ENCODE data around the gene TNS3. TPM values are rescaled to one million over a fixed set of nuclear protein-coding genes. Genes with fewer than 3 reads are reported as not detected.

The TNS3 gene
- total RNA-seq, 1 donor from 2014 or later = 4.6 TPM

DNA sequence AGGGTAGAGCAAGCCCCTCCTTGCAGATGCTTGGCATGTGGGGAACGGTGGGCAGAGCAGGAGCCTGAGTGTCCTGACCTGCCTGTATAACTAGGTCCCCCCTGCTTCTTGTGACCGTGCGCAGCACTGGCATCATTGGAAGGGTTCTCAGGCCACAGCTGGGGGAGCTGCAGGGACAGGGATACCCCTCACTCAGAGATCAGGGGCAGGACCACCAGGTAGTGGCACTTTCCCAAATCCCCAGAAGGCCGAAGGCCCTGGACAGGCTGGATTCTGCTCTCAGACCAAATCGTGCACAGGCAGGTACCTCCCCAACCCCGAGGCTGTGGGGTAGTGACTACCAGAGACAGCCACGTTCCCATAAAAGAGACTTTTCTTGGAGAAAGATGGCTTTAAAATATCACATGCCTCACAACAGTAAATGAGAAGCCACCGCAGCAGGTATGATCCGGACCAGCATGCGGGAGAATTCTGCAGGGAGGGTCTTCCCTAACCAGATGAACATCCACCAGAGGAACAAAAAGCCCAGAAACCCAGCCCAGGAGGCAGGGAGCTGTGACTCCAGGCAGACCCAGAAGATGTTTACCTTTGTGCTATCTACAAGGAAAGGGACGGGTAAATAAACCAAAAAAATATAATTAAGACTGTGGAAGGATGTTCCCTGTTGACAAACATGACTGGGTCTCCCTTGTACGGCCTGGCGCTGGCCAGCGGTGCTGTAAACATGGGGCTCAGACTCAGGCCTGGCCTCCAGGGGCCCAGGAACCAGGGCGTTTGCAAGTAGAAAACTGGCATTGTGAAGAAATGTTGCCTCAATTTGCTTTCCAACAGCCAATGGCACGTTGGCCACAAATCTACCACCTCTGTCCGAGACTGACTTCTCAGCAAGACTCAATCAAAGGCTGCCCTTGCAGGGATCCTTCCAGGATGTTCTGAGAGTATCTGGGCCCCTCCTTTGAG is 180.0 kb downstream of the TNS3 start:
- ATAC-seq = no peak

DNA sequence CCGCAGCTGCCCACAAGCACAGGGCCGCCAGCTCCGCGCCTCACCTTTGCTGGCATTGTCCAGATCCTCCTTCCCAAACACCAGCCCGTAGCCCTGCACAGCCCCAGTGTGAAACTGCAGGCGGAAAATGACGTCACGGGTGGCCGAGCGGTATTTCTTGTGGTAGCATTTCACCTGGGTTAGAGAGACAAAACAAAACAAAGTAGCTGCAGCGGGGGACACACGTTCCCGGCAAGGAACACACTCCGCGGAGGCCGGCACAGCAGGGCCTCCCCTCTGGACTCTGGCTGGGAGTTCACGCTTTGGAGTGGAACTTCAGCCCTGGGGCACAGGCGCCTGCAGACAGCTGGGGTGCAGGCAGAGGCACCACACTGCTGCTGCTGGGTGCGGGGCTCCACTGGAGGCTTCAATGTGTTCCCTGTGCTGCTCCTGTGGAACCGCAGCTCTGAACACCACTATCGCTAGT is 181.1 kb downstream of the TNS3 start:
- ATAC-seq = no peak

DNA sequence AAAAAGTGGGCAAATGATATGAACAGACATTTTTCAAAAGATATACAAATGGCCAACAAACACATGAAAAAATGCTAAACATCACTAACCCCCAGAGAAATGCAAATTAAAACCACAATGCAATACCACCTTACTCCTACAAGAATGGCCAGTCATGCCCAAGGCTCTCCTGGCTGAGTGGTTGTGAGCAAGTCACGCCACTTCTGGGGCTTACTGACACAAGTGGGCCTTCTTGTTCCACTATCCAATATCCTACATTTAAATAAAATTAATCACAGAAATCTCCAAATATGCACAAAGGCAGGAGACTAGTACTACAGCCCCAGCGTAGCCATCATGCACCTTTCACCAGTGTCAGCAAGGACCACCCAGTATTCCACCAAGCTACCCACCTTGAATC is 181.9 kb downstream of the TNS3 start:
- no peak for ATAC-seq

- no peak for ATAC-seq
These were observed 187.1 kb downstream of the TNS3 start for GRCh38 chr7:47394751-47395252.

DNA sequence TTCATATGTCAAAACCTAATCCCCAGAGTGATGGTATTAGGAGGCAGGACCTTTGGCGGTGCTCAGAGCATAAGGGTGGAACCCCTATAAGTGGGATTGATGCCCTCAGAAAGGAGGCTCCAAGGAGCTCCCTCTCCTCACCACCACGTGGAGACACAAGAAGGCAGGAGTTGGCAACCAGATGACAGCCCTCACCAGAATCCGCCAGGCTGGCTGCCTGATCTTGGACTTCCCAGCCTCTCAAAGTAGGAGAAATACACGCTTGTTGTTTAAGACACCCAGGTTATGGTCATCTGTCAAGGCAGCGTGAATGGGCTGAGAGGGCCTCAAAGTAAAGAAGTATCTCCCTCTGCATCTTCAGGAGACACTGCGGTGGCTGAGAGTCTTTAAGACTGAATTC is 187.7 kb downstream of the TNS3 start:
- no peak for ATAC-seq

DNA sequence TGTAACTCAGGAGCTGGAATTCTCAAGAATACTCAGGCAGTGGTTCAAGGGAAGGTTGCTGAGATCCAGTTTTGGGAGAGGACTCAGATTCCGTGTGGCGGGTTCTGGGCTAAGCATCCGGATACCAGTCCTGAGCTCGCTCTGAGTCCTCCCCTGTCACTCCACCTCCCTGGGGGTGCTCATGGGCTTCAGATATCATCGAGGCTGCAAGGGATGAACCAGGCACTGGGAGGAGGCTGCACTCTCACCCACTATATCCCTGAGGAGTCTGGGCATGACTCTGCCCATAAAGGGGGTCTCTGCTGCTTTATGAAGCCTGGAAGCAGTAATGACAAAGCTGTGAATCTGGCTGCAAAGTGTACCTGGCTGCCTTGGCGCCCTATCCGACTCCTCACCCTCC is 188.5 kb downstream of the TNS3 start:
- no peak for ATAC-seq

GRCh38 chr7:47392241-47392759 is 189.6 kb downstream of the TNS3 start:
- ATAC-seq = no peak

- ATAC-seq = no peak
These were observed 190.2 kb downstream of the TNS3 start for GRCh38 chr7:47391726-47392125.

GRCh38 chr7:47390914-47391313 is 191.0 kb downstream of the TNS3 start:
- ATAC-seq = no peak

GRCh38 chr7:47389923-47390630 is 191.8 kb downstream of the TNS3 start:
- no peak for ATAC-seq

GRCh38 chr7:47389171-47389922 is 192.6 kb downstream of the TNS3 start:
- ATAC-seq = no peak

- no peak for ATAC-seq
These were observed 194.4 kb downstream of the TNS3 start for GRCh38 chr7:47387506-47387905.

DNA sequence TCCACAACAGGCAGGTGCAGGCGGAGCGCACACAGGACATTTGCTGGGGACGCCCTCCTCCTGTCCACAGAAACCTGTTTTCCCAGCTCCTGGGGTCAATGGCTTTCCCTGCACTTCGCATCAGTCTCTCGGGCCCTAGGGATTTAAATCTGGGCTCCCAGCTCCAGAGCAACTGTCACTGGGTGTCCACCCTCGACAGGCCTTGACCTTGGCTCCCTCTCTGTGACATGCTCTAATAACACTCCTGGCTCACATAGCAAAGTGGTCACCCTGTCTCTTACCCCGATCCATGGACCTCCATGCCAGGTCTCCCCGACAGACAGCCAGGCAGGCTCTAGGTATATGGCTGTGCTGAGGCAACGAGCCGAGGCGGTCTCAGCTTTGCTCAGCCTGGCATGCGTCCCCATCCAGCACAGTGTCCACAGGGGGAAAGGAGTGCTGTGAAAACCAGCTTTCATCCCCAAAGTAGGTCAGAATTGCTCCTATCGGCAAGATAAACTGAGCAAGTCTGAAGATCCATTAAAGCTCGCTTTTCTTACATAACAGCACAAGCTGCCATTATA is 195.6 kb downstream of the TNS3 start:
- ATAC-seq = no peak

- no peak for ATAC-seq
These were observed 196.3 kb downstream of the TNS3 start for GRCh38 chr7:47385536-47386125.

DNA sequence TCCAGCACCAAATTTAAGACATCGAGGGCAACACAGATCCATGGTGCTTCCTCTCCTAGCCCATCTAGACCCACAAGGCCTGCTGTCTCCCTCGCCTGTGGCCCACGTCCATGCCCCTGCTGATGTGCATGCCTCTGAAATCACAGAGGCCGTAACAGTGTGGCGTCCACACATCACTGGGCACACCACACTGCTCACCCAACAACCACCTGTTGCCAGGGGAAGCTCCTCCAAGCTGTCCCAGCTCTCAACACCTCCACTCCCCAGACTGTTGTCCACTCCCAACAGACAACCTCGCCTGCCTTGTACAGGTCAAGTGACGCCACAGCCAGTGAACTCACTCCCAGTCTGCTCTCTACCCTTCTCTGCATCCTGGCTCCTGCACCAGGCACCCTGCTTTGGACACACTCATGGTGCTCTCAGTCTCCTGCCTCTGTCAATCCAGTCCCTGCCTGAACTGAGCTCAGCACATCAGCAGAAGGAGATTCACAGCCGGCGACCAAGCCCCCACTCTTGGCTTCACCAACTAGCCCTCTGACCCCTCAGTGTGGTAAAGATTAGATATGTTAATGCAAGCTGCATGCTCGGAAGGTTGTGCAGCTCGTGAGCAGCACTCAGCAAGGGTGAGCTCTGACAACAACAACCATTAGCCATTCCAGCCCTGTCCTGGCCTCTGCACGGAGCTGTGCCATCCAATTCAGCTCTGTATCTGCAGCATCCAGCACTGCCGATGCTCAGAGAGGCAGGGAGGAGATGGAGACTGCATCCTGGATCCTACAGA is 197.0 kb downstream of the TNS3 start:
- ATAC-seq = no peak

GRCh38 chr7:47383696-47384445 is 198.0 kb downstream of the TNS3 start:
- ATAC-seq = no peak

- no peak for ATAC-seq
These were observed 198.8 kb downstream of the TNS3 start for GRCh38 chr7:47383072-47383471.

DNA sequence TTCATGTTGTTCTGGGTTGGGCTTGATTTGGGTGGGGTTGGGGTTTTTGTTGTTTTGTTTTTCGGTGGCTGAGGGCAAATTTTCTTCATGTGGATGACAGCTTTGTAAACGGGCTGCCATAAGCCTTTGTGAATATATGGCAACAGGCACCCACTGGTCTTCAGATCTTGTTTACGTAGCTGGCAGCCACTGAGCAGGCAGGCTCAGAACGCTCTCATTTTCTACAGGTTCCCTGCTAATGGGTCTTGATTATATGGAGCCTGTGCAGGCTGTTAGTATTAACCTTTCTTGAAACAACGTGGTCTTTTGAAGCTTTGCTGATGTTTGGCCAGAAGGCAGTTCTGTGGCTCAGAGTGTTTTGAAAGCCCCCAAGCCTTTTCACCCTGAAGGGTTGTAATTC is 199.7 kb downstream of the TNS3 start:
- ATAC-seq = no peak

GRCh38 chr7:47381134-47381495 is 200.8 kb downstream of the TNS3 start:
- ATAC-seq = no peak

Data from esophagus mucosa (tissue), 1 donor.